HG02885 (cell line): ENCODE data around the gene E2F6.

Experiments used
- ATAC-seq: cut with Tn5 transposase; IDR thresholded peaks from one replicate; pipeline ENCODE4 v1.9.1; 2021; ENCODE audit warnings: mild to moderate bottlenecking; ENCODE audit not compliant: unreplicated experiment, poor library complexity

The E2F6 gene, protein sequence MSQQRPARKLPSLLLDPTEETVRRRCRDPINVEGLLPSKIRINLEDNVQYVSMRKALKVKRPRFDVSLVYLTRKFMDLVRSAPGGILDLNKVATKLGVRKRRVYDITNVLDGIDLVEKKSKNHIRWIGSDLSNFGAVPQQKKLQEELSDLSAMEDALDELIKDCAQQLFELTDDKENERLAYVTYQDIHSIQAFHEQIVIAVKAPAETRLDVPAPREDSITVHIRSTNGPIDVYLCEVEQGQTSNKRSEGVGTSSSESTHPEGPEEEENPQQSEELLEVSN

DNA sequence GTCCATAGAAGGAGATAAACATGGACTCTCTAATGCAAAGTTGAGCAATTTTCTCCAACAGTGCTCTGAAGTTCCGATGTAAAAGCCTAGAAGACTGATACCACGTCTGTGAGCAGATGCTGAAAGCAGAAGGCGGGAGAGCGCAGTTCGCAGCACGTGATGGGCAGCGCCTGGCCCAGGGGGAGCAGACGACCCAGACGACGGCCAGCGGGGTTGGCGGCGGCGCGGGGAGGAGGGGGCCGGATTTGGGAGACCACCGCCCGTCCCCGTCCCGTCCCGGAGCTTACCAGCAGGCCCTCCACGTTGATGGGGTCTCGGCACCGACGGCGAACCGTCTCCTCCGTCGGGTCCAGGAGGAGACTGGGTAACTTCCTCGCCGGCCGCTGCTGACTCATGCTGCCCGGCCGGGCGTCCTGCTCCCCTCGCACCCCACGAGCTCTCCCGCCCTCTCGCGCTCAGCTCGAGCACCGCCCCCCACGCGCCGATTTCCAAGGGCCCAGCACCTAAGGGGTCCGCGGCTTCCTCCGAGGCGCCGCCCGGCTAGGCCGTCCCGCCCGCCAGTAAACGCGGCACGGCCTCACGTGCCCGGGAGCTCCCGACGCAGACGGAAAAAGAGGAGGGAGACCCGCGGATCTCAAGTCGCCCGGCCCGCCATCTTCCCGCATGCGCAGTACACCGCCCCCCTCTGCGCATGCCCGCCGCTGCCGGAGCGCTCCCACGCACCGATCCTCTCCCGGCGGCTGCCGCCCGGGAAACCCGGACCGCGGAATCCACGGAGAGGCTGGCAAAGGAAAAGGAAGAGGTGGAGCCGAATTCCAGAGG lies at the start of gene E2F6:
E2F6 (minus strand) TSS at position 677 of the 822 bp plus-strand sequence; CDS start at position 395, 282 bp downstream.
- ATAC-seq, result peak; percentile 74

DNA sequence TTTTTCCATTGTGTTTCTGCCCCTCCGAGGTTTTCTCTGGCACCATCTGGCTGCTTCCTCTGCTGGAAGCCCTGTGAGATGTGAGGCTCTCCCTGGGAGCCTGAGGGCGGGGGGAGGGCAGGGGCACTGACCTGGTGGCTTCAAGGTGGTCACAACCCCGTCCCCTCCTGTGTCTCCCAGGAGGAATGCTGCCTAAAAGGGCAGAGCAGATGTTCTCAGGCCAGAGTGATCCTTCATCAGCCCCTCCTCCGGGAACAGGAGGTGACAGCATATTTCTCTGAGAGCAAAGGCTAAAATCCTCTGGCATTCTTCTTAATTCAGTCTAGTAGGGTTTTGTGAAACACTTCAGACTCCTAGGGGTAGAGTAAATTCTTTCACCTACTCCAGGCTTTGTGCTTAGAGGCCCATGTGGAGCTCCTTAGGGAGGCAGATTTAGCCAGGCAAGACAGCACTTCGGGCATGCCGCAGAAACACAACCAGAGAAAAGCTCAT lies 49.6 kb upstream of the E2F6 start:
- ATAC-seq, result no peak

DNA sequence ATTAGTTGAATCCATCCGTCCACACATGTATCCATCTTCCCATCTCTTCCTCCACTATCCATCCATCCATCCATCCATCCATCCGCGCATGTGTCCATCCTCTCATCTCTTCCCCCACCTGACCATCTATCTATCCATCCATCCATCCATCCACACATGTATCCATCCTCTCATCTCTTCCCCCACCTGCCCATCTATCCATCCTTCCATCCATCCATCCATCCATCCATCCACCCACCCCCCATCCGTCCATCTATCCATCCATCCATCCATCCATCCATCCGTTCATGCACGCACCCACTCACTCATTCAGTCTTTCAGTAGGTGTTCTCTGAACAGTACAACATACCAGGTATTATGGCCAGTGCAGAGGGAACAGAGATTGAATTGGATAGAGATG lies 48.9 kb upstream of the E2F6 start:
- ATAC-seq, result no peak

DNA sequence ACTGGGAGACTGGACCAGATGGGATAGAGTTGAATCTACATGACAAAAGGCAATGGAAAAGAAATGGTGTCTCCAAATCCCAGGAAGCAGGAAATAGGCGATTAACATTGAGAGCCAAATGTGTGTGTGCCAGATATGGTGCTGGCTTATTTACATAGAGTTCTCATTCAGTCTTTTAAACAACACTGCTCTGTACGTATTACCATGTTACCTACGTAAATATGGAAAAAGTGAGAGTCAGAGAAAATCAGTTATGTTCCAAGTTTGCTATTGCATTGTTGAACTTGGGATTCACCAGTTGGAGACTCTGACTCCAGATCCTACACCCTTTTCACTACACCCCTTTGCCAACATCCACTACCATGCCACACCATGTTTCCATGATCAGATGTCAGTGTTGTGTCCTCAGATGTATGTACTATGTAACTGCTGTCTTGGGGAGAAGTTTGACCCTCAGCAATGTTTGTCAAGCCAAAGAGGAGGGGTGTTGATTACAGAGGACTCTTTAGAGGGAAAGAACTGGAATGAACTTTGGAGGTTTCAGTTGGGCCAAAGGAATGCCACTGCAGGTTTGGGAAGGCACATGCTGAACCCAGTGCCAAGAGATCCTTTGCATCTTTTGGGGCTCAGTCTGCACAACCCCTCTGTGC lies 48.2 kb upstream of the E2F6 start:
- ATAC-seq, result no peak

DNA sequence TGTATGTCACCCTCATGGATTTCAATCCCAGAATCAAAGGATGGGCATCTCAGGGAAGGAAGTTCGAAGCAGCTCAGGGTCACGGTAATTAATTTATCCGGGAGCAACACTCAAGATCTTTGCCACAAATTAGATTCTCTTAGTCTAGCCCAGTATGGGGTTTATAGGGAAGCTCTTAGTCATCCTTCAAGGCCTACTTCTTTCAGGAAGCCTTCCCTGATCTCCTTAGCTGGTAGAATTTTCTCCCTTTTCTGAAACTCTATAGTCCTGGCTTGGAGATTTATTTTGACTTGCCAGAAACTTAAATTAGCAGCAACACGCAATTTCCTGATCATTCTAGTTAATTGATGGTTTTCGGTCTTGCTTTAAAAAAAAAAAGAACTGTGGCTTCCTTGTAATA lies 47.4 kb upstream of the E2F6 start:
- ATAC-seq, result no peak

DNA sequence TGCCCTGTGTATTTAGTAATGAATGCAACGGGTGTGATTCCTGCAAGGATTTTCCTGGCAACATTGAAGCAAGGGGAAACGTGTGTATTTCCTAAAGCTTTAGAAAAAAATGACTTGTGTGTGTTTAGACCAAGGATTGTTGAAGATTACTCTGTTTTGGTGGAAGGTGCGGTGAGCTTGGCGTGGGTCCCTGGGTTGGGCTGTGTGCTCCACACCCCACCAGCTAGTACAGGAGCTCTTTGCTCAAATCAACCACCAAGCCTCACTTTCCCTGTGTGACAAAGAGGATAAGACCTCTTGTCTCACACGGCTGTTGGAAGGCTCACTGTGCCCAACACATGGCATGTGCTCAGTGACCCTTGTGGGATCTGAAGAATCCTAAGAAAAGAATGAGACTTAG lies 46.5 kb upstream of the E2F6 start:
- no peak for ATAC-seq

DNA sequence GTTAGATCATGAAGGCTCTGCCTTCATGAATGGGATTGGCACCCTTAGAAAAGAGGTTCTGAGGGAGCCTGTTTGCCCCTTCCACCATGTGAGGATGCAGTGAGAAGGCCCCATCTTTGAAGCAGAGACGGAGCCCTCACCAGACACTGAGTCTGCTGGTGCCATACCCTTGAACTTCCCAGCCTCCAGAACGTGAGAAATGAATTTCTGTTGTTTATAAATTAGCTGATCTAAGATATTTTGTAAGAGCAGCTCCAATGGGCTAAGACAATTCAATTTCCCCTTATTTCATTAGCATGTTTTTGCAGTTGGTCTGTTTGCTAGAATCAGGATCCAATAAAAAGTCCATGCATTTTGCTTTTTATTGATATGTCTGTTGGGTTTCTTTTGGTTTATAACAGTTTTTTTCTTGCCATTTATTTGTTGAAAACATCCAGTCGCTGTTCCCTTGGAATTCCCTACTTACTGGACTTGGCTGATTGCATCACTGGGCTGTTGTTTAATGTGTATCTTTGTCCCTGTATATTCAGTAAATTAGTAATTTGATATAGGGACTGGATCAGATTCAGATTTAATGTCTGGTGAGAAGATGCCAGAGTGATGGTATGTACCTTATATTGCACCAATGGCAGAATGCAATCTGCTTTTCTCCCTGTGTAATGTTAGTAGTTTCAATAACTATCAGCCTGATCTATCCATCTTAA lies 43.8 kb upstream of the E2F6 start:
- no peak for ATAC-seq

DNA sequence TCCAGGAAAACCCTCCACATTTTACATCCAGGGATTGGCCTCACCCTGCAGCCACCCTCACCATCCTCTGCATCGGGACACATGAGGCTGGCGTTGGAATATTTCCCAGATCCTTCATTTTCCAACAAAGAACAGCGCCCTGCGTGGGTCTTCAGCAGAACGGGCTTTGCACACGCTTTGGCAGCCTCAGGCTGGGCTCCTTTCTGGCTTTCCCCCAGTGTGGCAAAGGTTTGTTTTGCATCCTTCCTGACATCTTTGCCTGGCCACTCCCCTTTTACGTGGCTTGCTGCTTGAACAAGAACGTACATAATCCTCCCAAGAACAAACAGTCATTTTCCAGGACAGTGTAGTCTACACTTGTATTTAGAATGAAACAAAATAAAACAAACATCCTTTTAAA lies 42.3 kb upstream of the E2F6 start:
- ATAC-seq, result no peak

DNA sequence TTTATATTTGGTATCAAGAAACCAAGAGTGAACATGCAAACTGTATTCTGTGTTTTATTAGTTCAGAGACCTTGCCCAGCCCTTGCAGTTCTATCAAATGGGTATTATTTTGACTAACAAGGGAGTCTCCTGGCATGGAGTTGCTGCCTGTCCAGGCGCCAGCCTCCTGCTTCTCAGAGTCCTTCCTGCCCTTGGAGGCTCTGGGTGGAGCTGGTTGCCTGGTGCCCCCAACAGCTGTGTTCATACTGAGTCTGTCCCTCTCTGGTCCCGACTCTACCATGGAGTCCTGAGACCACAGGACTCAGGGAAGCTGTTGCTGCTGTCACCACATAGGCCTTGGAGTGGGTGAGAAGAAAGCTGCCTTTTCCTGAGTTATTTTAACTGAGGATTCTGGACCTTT lies 41.6 kb upstream of the E2F6 start:
- ATAC-seq, result no peak

DNA sequence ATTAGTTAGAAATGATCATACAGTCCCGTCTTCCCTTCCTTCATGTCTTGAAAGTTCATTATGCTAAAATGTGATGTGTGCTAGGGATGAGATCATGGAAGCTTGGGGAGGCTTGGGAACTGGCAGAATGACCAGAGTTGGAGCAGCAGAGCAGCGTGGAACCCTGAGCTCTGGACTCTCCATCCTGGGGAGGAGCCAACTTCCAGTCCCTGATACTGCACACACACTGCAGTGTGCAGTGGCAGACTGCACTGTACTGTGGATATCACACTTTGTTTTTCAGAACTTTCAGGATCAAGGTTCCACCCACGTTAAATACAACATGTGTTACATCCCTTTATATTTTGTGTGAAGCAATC lies 40.6 kb upstream of the E2F6 start:
- no peak for ATAC-seq

DNA sequence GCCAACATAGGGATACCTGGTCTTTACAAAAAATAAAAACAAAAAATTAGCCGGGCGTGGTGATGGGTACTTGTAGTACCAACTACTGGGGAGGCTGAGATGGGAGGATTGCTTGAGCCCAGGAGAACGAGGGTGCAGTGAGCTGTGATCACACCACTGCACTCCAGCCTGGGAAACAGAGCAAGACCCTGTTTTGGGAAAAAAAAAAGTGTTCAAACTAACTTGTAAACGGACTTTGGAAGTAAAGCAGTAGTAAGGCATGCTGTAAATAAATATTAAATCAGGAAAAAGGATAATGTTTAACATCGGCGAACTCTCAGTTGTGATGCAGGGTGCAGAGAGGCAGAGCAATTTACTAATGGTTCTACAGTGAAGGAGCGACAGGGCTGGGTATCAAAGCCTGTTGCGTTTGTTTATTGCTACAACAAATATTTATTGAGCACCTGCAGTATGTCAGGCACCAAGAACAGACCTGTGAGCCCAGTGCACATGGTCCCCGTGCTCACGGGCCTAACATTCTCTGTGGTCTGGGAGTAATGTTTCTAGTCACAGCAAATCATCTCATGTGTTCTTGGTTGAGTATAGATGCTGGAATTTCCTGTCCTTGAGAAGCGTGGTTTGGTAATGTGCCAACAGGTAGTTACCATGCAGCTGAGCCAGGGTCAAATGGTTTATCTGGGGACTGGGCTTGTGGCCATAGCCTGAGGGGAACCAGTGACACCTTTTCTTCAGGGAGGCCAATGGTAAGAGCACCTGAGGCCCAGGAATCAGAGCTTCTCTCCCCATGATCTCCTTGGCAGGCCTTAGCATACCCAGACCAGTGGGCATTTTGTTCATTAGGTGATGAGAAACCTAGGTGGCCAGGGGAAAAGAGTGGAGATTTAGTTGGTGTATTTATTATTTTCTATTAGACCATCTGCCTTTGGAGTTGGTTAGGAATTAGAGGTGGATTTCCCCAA lies 40.0 kb upstream of the E2F6 start:
- ATAC-seq, result peak; percentile 89

DNA sequence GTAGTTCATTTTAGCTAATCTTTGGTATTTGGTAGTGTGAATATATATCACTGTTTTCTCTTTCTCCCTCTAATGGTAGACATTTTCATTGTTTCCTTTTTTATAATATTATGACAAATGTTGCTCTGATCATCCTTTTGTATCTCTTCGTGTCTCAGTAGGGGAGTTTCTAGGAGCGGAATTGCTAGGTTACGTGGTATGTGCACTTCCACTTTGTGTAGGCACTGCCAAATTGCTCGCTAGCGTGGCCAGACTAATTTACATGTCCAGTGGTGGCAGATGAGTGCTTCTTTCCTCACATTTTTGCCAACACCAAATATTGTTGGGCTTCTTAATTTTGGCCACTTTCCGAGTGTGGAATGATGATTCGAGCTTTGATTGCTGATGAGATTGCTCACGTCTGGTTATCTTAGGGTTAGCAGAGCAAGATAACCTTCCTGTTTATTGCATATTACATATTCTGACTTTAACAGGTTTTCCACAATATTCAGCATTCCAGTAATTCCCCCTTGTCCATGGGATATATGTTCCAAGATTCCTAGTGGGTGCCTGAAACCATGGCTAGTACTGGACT lies 37.5 kb upstream of the E2F6 start:
- no peak for ATAC-seq

DNA sequence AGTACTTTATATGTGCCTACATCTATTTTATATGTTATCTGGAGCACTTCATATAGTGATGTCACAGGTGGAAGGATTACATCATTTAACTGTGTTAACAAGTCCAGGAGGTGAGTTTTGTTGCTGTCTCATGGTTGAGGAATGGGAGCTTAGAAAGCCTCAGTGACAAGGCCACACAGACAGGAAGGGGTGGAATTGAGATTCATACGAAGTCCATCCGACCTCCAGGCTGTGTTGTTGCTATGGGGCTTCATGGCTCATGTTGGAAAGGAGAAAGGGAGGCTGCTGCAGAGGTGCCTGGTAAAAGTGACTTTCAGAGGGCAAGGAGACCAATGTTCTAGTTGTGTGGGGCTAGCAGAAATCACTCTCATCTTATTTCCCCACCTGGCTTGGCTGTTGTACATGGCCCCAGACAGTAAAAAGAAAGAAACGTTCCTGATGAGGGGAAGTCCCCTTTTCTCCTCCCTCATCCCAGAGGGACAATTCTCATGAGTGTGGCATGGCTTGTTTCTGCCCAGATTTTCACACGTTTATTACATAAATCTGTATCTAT lies 36.9 kb upstream of the E2F6 start:
- no peak for ATAC-seq

DNA sequence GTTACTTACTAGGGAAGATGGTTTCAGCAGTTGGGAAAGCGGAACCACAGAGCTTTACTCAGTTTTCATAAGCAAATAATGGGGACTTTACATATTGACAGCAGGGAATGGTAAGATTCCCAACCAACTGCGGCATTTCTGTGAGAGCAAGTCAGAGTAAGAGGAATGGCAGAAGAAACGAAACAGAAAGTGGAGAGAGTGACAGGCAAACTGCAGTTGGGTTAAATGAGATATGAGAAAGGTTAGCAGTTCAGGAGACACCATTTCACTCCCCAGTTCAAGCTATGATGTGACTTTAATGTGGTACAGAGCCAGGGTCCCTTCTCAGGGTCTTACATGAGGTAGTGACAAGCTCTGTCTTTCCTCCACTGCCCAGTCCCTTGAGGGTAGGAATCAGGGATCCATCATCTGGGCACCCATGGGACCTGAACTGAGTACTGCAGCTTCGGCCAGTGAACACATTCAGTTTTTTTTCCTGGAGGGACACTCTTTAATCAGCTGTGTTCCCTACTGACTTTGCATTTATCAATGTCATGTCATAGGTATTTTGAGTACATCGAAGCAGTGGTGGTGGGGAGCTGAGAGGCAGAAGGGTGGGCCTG lies 34.8 kb upstream of the E2F6 start:
- ATAC-seq, result peak; percentile 50

DNA sequence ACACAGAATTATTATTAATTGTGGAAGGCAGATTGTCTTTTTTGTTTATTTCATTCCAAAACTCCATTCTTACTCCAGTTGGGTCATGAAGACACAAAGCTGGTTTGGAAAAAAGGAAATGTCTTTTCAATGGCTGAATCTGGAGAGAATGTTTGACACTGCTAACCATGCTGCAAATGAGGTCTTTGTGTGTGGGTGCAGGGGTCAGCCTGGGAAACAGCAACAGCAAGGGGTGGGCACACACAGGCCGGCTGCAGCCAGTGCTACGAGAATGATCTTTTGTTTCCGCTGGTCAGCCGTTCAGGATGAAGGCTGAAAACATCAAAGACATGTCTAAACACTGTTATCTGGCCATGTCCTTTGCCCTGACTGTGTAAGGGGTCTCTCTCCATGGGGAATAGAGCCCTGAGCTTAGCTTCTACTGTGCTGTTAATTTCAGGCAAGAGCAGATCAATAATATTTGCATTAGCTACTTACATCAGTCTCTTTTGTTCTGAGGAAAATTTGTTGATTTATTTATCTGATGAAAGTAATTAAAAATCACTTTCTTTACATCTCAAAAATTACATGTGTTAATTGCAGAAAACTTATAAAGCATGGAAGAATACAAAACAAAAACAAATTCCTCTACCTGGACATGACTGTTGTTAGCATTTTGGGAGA lies 33.3 kb upstream of the E2F6 start:
- ATAC-seq, result no peak

DNA sequence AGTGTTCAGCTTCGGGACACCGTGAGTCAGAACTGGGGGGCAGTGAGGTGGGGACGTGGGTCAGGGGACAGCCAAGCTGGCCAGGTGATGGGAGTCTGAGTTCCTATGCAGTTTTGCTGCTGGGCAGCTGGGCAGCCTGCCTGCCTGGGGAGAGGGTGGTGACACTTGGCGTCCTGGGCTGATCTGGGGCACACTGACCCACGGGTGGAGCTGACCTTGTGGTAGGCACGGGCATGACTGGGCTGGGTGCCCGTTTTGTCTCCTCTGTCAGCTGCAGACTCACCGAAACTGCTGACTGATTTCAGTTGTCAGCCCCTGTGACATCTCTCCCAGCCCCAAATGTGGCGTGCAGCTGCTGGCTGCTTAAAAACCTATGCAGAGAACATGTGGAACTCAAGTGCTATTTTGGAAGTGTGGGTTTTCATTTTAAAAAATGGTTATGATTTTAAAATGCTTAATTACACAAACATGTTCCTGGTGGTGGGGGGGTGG lies 32.6 kb upstream of the E2F6 start:
- peak; percentile 95 for ATAC-seq

DNA sequence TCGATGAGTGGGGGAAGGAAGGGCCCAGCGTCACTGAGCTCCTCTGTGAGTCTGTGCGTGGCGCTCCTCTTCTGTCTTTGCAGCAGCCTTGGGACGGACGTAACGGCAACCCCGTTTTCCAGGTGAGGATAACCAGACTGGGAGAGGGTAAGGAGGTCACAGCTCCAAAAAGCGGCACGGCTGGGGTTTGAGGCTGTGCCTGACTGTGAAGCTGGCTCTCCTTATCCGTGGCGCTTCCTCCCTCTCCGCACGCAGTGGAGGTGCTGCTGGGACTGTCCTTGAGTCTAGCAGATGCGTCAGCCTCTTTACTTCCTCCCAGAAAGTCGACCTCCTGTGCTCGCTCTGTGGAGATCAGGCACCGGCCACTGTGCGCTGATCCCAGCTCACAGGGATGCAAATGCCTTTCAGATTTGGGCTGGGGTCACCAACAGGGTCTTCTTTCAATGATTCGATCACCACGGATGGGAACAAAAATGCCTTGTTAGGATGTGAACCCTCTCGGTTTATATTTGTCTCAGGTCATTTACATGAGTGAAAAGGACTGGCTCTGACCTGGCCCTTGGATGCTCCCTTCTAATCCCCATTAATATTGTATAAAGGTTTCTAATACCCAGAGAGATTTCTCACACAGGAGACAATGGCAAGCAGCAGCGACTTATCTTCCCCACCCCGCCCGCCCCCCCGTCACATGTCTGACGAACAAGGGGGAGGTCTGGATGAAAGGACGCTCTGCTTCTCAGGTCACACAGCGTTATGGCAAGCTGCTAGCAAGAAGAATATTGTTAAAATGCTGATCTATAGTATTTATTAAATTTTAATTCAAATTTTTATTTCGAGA lies 30.1 kb upstream of the E2F6 start:
- ATAC-seq, result no peak
